Measurements from ENCODE around the gene CNDP2. TPM values are rescaled to one million over a fixed set of nuclear protein-coding genes. Genes with fewer than 3 reads are reported as not detected.

CNDP2 gene
- total RNA-seq, 1 donor from 2014 or later: 198 TPM

DNA sequence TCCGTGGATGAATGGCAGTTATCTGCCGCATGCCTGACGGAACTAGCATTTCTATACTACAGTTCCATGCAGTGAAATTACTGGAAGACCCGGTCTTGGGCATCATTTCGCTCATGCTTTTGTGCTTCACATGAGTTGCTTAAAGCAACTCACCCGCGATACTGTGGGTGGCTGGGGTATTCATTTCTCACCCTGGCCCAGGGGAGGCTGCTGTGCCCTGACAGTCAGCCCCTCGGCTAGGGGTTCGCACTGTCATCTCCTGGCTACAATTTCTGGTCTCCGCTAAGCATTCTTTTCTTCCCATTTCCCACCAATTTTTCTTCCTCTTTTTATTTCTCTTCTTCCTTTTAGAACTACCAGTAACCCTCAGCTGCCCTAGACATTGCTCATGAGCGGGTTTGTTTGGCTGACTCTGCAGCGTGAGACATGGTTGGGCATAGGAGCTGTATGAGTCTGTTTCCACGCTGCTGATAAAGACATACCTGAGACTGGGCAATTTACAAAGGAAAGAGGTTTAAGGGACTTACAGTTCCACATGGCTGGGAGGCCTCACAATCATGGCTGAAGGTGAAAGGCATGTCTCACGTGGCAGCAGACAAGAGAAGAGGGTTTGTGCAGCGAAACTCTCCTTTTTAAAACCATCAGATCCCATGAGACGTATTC is 16.5 kb upstream of the CNDP2 start:
- H3K4me3 Mint-ChIP-seq: no peak overlapping the region
- TF ChIP-seq, protein P1, sequence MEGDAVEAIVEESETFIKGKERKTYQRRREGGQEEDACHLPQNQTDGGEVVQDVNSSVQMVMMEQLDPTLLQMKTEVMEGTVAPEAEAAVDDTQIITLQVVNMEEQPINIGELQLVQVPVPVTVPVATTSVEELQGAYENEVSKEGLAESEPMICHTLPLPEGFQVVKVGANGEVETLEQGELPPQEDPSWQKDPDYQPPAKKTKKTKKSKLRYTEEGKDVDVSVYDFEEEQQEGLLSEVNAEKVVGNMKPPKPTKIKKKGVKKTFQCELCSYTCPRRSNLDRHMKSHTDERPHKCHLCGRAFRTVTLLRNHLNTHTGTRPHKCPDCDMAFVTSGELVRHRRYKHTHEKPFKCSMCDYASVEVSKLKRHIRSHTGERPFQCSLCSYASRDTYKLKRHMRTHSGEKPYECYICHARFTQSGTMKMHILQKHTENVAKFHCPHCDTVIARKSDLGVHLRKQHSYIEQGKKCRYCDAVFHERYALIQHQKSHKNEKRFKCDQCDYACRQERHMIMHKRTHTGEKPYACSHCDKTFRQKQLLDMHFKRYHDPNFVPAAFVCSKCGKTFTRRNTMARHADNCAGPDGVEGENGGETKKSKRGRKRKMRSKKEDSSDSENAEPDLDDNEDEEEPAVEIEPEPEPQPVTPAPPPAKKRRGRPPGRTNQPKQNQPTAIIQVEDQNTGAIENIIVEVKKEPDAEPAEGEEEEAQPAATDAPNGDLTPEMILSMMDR (IDR thresholded peaks at IDR 0.05; ENCODE audit: unreplicated experiment): no peak
- no peaks in the 10 kb centered on the region for H3K36me3 Mint-ChIP-seq
- no peak overlapping the region for H3K27ac Mint-ChIP-seq
- no peaks in the 10 kb centered on the region for H3K9me3 Mint-ChIP-seq
- H3K27me3 Mint-ChIP-seq (ENCODE audit: low read depth): peaks cover 4% of the 10 kb centered on the region
- peaks cover 1% of the 10 kb centered on the region for H3K4me1 Mint-ChIP-seq
- DNase-seq (ENCODE audit: low spot score in 2 of 2, unreplicated experiment in 2 of 2): no peak

DNA sequence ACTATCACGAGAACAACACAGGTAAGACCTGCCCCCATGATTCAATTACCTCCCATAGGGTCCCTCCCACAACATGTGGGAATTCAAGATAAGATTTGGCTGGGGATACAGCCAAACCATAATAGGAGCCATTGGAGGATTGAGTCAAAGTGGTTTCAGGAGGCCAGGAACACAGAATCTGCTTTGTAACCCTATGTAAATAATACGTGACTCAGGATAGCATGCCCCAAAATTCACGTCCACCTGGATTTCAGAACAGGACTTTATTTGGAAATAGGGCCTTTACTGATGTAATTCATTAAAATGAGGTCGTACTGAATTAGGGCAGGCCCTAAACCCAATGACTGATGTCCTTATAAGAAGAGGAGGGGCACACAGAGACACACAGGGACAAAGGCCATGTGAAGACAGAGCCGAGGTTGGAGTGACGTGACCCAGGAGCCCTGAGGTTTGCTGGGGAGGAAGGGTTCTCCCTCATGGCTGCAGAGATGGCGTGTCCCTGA is 16.0 kb upstream of the CNDP2 start:
- Mint-ChIP-seq H3K4me3 (no peak overlapping the region), H3K4me1 (peaks cover 5% of the 10 kb centered on the region), H3K9me3 (no peaks in the 10 kb centered on the region), H3K27ac (no peak overlapping the region), H3K27me3 (ENCODE audit: low read depth) (peaks cover 2% of the 10 kb centered on the region), H3K36me3 (no peaks in the 10 kb centered on the region)
- TF ChIP-seq, protein P1 (IDR thresholded peaks at IDR 0.05; ENCODE audit: unreplicated experiment): no peak
- DNase-seq (ENCODE audit: low spot score in 2 of 2, unreplicated experiment in 2 of 2): no peak

DNA sequence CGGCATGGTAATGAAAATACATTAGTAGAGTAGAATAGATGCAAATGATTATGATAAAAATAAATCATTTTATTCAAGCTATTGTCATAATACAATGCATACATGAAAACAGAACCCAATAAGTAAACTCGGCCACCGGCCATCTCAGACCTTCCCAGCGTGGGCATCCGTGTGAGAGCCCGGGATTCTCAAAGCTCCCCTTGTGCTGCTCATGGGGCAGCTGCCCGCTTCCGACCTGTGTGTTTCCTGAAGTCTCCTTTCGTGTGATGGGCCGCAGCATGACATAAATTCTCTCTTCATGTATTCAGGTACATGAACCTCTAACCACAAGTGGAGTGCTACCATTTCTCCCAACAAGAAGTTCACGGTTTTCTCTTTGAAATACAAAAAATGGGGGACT is 13.5 kb upstream of the CNDP2 start:
- Mint-ChIP-seq H3K4me1 (peaks cover 12% of the 10 kb centered on the region), H3K27me3 (ENCODE audit: low read depth) (no peaks in the 10 kb centered on the region), H3K36me3 (no peaks in the 10 kb centered on the region), H3K27ac (no peak overlapping the region), H3K9me3 (no peaks in the 10 kb centered on the region), H3K4me3 (no peak overlapping the region)
- TF ChIP-seq, protein P1 (IDR thresholded peaks at IDR 0.05; ENCODE audit: unreplicated experiment): no peak
- no peak for DNase-seq (ENCODE audit: low spot score in 2 of 2, unreplicated experiment in 2 of 2)

DNA sequence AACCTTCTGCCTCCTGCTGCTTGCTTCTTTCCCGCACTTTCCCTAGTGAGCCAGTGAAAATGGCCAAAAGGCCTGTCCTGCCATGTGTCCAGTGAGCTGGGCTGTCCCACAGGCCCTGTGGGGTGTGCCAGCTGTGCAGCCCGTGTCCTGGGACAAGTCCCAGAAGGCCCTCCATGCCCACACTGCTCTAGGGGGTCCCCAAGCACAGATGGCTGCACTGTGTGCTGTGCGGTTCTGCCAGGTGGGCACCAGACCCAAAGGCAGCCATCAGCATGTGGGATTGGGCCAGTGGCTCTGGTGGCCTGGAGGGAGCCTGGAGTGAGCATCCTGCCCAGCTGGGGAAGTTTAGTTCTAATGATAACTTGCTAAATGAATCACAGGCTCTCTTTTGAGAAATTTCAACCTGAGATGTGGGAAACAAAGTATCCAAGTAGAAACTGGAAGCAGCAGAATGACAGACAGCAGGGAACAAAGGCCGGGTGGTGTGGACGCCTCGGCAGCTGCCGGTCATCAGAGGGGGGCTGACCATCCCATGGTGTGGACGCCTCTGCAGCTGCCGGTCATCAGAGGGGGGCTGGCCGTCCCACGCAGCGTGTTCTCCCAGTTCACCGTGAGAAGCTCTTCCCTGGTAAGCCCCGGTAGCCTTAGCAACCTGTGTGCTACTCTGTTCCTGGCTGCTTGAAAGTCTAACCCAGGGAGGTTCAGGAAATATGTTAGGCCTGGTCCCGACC is 9.9 kb upstream of the CNDP2 start:
- no peaks in the 10 kb centered on the region for H3K9me3 Mint-ChIP-seq
- no peaks in the 10 kb centered on the region for H3K27me3 Mint-ChIP-seq (ENCODE audit: low read depth)
- H3K4me3 Mint-ChIP-seq: no peak overlapping the region
- H3K4me1 Mint-ChIP-seq: peaks cover 16% of the 10 kb centered on the region
- TF ChIP-seq, protein P1 (IDR thresholded peaks at IDR 0.05; ENCODE audit: unreplicated experiment): no peak
- H3K27ac Mint-ChIP-seq: no peak overlapping the region
- no peak for DNase-seq (ENCODE audit: low spot score in 2 of 2, unreplicated experiment in 2 of 2)
- no peaks in the 10 kb centered on the region for H3K36me3 Mint-ChIP-seq

DNA sequence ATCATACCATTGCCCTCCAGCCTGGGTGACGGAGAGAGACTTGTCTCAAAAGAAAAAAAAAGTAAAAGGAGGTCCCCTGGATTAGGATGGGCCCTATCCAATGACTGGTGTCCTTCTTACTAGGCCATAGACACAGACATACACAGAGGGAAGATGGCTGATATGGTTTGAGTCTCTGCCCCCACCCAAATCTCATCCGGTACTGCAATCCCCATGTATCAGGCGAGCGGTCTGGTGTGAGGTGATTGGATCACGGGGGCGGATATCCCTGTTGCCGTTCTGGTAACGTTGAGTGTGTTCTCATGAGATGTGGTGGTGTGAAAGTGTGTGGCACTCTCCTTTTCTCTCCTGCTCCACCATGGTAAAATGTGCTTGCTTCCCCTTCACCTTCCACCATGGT is 7.8 kb upstream of the CNDP2 start:
- Mint-ChIP-seq H3K36me3 (no peaks in the 10 kb centered on the region), H3K27ac (no peak overlapping the region), H3K4me1 (peaks cover 16% of the 10 kb centered on the region), H3K27me3 (ENCODE audit: low read depth) (peaks cover 2% of the 10 kb centered on the region), H3K9me3 (no peaks in the 10 kb centered on the region), H3K4me3 (no peak overlapping the region)
- TF ChIP-seq, protein P1 (IDR thresholded peaks at IDR 0.05; ENCODE audit: unreplicated experiment): no peak
- DNase-seq (ENCODE audit: low spot score in 2 of 2, unreplicated experiment in 2 of 2): no peak

Data from mesothelial cell of epicardium (in vitro differentiated cells).